Keratinocyte (primary cell): ENCODE data around the gene CCBE1. TPM values are rescaled to one million over a fixed set of nuclear protein-coding genes. Genes with fewer than 3 reads are reported as not detected.

Experiments used
- DNase-seq: peaks from one replicate; pipeline ENCODE4 v3.0.0-alpha.2; 2011; ENCODE audit warnings: low read depth, missing footprints, low spot score
- FAIRE-seq: peaks from 2 replicates; lab custom pipeline; 2011; peaks lifted over from hg19 to GRCh38; lab: Jason Lieb, UNC
- H2AFZ ChIP-seq: 2 replicates; pipeline ENCODE4 v1.6.0; 2012; ENCODE audit warnings: low read length, control low read depth, inconsistent platforms; ENCODE audit not compliant: control insufficient read depth
- H3K27ac ChIP-seq: 2 replicates; pipeline ENCODE4 v1.5.1; 2011; ENCODE audit warnings: low read length; ENCODE audit not compliant: control insufficient read depth, insufficient read depth
- H3K27me3 ChIP-seq: 3 replicates; pipeline ENCODE4 v1.6.0; 2011; ENCODE audit warnings: low read length; ENCODE audit not compliant: control insufficient read depth, insufficient read depth; ENCODE audit errors: extremely low read depth
- H3K36me3 ChIP-seq, 2 experiments: 2 replicates in 1 of 2; 3 replicates in 1 of 2; pipeline ENCODE4 v1.5.1; 2011; ENCODE audit warnings: low read length in 2 of 2, mild to moderate bottlenecking in 1 of 2; ENCODE audit not compliant: control insufficient read depth in 2 of 2, insufficient read depth in 2 of 2; ENCODE audit errors: extremely low read depth in 1 of 2
- H3K4me1 ChIP-seq: 3 replicates; pipeline ENCODE4 v1.5.1; 2011; ENCODE audit warnings: low read length; ENCODE audit not compliant: control insufficient read depth, insufficient read depth; ENCODE audit errors: extremely low read depth
- H3K4me2 ChIP-seq: 3 replicates; pipeline ENCODE4 v1.6.0; 2011; ENCODE audit warnings: low read depth, low read length; ENCODE audit not compliant: control insufficient read depth, insufficient read depth; ENCODE audit errors: extremely low read depth
- H3K4me3 ChIP-seq, 3 experiments: fragments of 200-600 bp in 1 of 3; sonication (generic) in 1 of 3; 2 replicates in 2 of 3; 3 replicates in 1 of 3; pipeline ENCODE4 v1.5.1; 2011 to 2016; ENCODE audit warnings: low read length in 3 of 3, mild to moderate bottlenecking in 3 of 3, control low read depth in 2 of 3, inconsistent platforms in 1 of 3, low read depth in 1 of 3, mixed read lengths in 1 of 3, mixed run types in 1 of 3, moderate library complexity in 1 of 3; ENCODE audit not compliant: control insufficient read depth in 2 of 3, insufficient read depth in 2 of 3; ENCODE audit errors: extremely low read depth in 1 of 3
- H3K79me2 ChIP-seq: 2 replicates; pipeline ENCODE4 v1.6.0; 2012; ENCODE audit warnings: low read length; ENCODE audit not compliant: control insufficient read depth, insufficient read depth
- H3K9ac ChIP-seq: 3 replicates; pipeline ENCODE4 v1.6.0; 2011; ENCODE audit warnings: low read length; ENCODE audit not compliant: control insufficient read depth, insufficient read depth; ENCODE audit errors: extremely low read depth
- H3K9me1 ChIP-seq: 3 replicates; pipeline ENCODE4 v1.6.0; 2011; ENCODE audit warnings: low read length; ENCODE audit not compliant: control insufficient read depth, insufficient read depth; ENCODE audit errors: extremely low read depth
- H3K9me3 ChIP-seq: 2 replicates; pipeline ENCODE4 v1.5.1; 2012; ENCODE audit warnings: low read depth, low read length; ENCODE audit not compliant: control insufficient read depth
- H4K20me1 ChIP-seq: 3 replicates; pipeline ENCODE4 v1.6.0; 2011; ENCODE audit warnings: low read length; ENCODE audit not compliant: control insufficient read depth, insufficient read depth; ENCODE audit errors: extremely low read depth
- EZH2 ChIP-seq: IDR thresholded peaks from one replicate; pipeline ENCODE4 v1.6.1; 2012; ENCODE audit warnings: inconsistent platforms, mild to moderate bottlenecking, low read length, moderate library complexity
- dilution Hi-C: fragments of 300-500 bp; cut with MboI; formaldehyde crosslinking; loops from one replicate; pipeline ENCODE4 v1.7.0; 2020; ENCODE audit warnings: low sequenced_read_pairs; ENCODE audit not compliant: extremely low pct_ligation_motif_present
- polyA plus RNA-seq, 5 experiments: library from polyadenylated mRNA; depleted of rRNA in 3 of 5; stranded (reverse) in 3 of 5; stranded (forward) in 1 of 5; unstranded in 1 of 5; fragments of >200 nt; gene quantifications; 1 replicate in 1 of 5; 2 replicates in 3 of 5; 3 replicates in 1 of 5; pipeline versions ENCODE4 v1.2.1 to v1.2.3, GENCODE V29; 2011 to 2012; ENCODE audit warnings: missing spikeins in 2 of 5, low read depth in 1 of 5, low replicate concordance in 1 of 5
- TF ChIP-seq, protein P1 (sequence below), 3 experiments: IDR thresholded peaks in 1 of 3; conservative IDR thresholded peaks in 1 of 3; optimal IDR thresholded peaks in 1 of 3; 2 replicates in 2 of 3; 3 replicates in 1 of 3; pipeline versions ENCODE3 to v1.5.1; 2011; ENCODE audit warnings: low read length in 3 of 3, mild to moderate bottlenecking in 3 of 3, moderate library complexity in 2 of 3, control low read depth in 1 of 3, inconsistent platforms in 1 of 3; ENCODE audit not compliant: insufficient read depth in 2 of 3; ENCODE audit errors: extremely low read depth in 1 of 3

The CCBE1 gene
- polyA plus RNA-seq, 1 donor (not counting 4 experiments of a cell fraction or from before 2014, with no cell fraction given): 20.1 TPM

DNA sequence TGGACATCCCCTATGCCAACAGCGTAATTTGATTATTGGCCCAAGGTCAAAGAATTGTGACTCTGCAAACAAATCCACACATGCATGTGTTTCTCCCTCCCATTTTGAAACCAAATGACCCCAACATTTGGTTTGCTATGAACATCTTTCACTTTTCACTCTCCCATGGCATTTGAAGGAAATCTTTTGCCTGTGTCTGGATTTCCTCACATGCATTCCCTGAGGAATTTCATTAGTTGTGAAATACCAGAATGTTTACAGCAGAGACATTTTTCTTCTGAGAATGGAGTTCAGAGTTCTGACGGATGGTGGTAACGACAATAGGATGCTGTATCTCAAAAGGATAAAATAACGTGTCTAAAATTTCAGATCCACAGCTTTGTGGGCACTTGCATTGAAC lies 277.8 kb downstream of the CCBE1 start:
- DNase-seq: no peak
- H3K9me3 ChIP-seq: no peaks in the 10 kb centered on the region
- TF ChIP-seq, protein P1, sequence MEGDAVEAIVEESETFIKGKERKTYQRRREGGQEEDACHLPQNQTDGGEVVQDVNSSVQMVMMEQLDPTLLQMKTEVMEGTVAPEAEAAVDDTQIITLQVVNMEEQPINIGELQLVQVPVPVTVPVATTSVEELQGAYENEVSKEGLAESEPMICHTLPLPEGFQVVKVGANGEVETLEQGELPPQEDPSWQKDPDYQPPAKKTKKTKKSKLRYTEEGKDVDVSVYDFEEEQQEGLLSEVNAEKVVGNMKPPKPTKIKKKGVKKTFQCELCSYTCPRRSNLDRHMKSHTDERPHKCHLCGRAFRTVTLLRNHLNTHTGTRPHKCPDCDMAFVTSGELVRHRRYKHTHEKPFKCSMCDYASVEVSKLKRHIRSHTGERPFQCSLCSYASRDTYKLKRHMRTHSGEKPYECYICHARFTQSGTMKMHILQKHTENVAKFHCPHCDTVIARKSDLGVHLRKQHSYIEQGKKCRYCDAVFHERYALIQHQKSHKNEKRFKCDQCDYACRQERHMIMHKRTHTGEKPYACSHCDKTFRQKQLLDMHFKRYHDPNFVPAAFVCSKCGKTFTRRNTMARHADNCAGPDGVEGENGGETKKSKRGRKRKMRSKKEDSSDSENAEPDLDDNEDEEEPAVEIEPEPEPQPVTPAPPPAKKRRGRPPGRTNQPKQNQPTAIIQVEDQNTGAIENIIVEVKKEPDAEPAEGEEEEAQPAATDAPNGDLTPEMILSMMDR (optimal IDR thresholded peaks at IDR 0.05 in 1 of 3, IDR thresholded peaks at IDR 0.05 in 1 of 3, conservative IDR thresholded peaks at IDR 0.05 in 1 of 3; ENCODE audit: extremely low read depth in 1 of 3, insufficient read depth in 2 of 3, low read length in 3 of 3): no peak
- TF ChIP-seq EZH2: no peak
- no peak overlapping the region for H2AFZ ChIP-seq
- no peaks in the 10 kb centered on the region for H3K79me2 ChIP-seq
- H3K27ac ChIP-seq: no peak overlapping the region
- dilution Hi-C loops: no loop called here
- no peaks in the 10 kb centered on the region for H4K20me1 ChIP-seq
- no peak for FAIRE-seq
- no peaks in the 10 kb centered on the region for H3K9me1 ChIP-seq
- H3K36me3 ChIP-seq: no peaks in the 10 kb centered on the region
- no peak overlapping the region for H3K4me3 ChIP-seq
- no peaks in the 10 kb centered on the region for H3K4me1 ChIP-seq
- no peak overlapping the region for H3K4me2 ChIP-seq
- H3K9ac ChIP-seq: no peak overlapping the region
- H3K27me3 ChIP-seq: peaks cover 10% of the 10 kb centered on the region

- DNase-seq: no peak
- H3K27ac ChIP-seq: no peak overlapping the region
- no peaks in the 10 kb centered on the region for H3K9me1 ChIP-seq
- H3K27me3 ChIP-seq: peaks cover 10% of the 10 kb centered on the region
- H3K4me1 ChIP-seq: no peaks in the 10 kb centered on the region
- H3K9ac ChIP-seq: no peak overlapping the region
- dilution Hi-C loops: no loop called here
- TF ChIP-seq, protein P1 (optimal IDR thresholded peaks at IDR 0.05 in 1 of 3, IDR thresholded peaks at IDR 0.05 in 1 of 3, conservative IDR thresholded peaks at IDR 0.05 in 1 of 3; ENCODE audit: extremely low read depth in 1 of 3, insufficient read depth in 2 of 3, low read length in 3 of 3): no peak
- no peak for TF ChIP-seq EZH2
- no peaks in the 10 kb centered on the region for H3K79me2 ChIP-seq
- H3K36me3 ChIP-seq: no peaks in the 10 kb centered on the region
- no peaks in the 10 kb centered on the region for H4K20me1 ChIP-seq
- H2AFZ ChIP-seq: no peak overlapping the region
- no peak overlapping the region for H3K4me2 ChIP-seq
- no peak for FAIRE-seq
- no peak overlapping the region for H3K4me3 ChIP-seq
- no peaks in the 10 kb centered on the region for H3K9me3 ChIP-seq
Observed at GRCh38 chr18:59416818-59417217, 280.4 kb downstream of the CCBE1 start.
